Small intestine (tissue), 16 donors: Measurements from ENCODE around the gene PDE6A. TPM values are rescaled to one million over a fixed set of nuclear protein-coding genes. Genes with fewer than 3 reads are reported as not detected.

Experiments
- DNase-seq, 2 donors: peaks; one replicate each; pipeline versions ENCODE4 v3.0.0 to v3.0.0-alpha.2; 2013
- FAIRE-seq: peaks from 2 replicates; lab custom pipeline; 2012; peaks lifted over from hg19 to GRCh38; lab: Jason Lieb, UNC
- H3K27ac ChIP-seq, 3 donors: one replicate each; pipeline ENCODE4 v1.5.1; 2013; ENCODE audit warnings: low read length in 2 of 3, mild to moderate bottlenecking in 2 of 3, control low read depth in 1 of 3, inconsistent platforms in 1 of 3, low read depth in 1 of 3, moderate library complexity in 1 of 3
- H3K27me3 ChIP-seq, 3 donors: one replicate each; pipeline ENCODE4 v1.6.1; 2013; ENCODE audit warnings: low read length in 3 of 3, inconsistent platforms in 1 of 3; ENCODE audit not compliant: control insufficient read depth in 3 of 3, insufficient read depth in 3 of 3
- H3K36me3 ChIP-seq, 3 donors: one replicate each; pipeline ENCODE4 v1.6.1; 2013; ENCODE audit warnings: low read length in 3 of 3, inconsistent platforms in 1 of 3, low read depth in 1 of 3, mild to moderate bottlenecking in 1 of 3, moderate library complexity in 1 of 3; ENCODE audit not compliant: control insufficient read depth in 3 of 3, insufficient read depth in 2 of 3
- H3K4me1 ChIP-seq, 3 donors: one replicate each; pipeline ENCODE4 v1.6.1; 2013; ENCODE audit warnings: low read length in 2 of 3, inconsistent platforms in 1 of 3, low read depth in 1 of 3, mild to moderate bottlenecking in 1 of 3, moderate library complexity in 1 of 3; ENCODE audit not compliant: control insufficient read depth in 3 of 3, insufficient read depth in 2 of 3
- H3K4me3 ChIP-seq, 3 donors: one replicate each; pipeline ENCODE4 v1.5.1; 2013; ENCODE audit warnings: low read length in 3 of 3, control low read depth in 1 of 3, inconsistent platforms in 1 of 3, low read depth in 1 of 3, mild to moderate bottlenecking in 1 of 3, moderate library complexity in 1 of 3
- H3K9me3 ChIP-seq, 2 donors: one replicate each; pipeline ENCODE4 v1.6.1; 2013; ENCODE audit warnings: low read depth in 1 of 2, low read length in 1 of 2; ENCODE audit not compliant: control insufficient read depth in 2 of 2, insufficient read depth in 1 of 2
- WGBS, 3 donors: extraction: QIAGEN DNeasy Blood & Tissue Kit; methylation state at CpG; one replicate each; pipeline ENCODE4 v1.1.7; 2013; 5-methylcytosine and 5-hydroxymethylcytosine counted together
- long read RNA-seq, 10 donors: transcript quantifications; one replicate each; lab custom pipeline, GENCODE V29; 2026
- polyA plus RNA-seq, 4 donors: library from polyadenylated mRNA; stranded (reverse) in 3 of 4; unstranded in 1 of 4; fragments of 200-250 nt in 3 of 4; fragments of 120-200 nt in 1 of 4; gene quantifications; one replicate each; pipeline versions ENCODE4 v1.2.1 to v1.2.3, GENCODE V29; 2013
- donor health status: healthy with polysubstance abuse.
- donor health status: control.
- donor health status: control.
- donor health status: Bipolar disorder and iron deficiency.
- donor health status: healthy.

PDE6A gene
- polyA plus RNA-seq, result 1 to 10 TPM in 1 of 4 donors, under 1 TPM in 1, not detected in 2; 0.03 to 1.3 TPM
- long read RNA-seq, donor 1, result 0 reads
- long read RNA-seq, donor 2, result 0 reads
- long read RNA-seq, donor 3, result 0 reads
- long read RNA-seq, donor 4, result 0 reads
- long read RNA-seq, donor 5, result 0 reads
- long read RNA-seq, donor 6, result 0 reads
- long read RNA-seq, donor 7, partial matches to known transcripts, result 5 of 5 reads
- long read RNA-seq, donor 7, other reads (novel, unspliced or antisense), result 0 of 5 reads
- long read RNA-seq, donor 8, result 0 reads
- long read RNA-seq, donor 9, result 0 reads
- long read RNA-seq, donor 10, result 0 reads

DNA sequence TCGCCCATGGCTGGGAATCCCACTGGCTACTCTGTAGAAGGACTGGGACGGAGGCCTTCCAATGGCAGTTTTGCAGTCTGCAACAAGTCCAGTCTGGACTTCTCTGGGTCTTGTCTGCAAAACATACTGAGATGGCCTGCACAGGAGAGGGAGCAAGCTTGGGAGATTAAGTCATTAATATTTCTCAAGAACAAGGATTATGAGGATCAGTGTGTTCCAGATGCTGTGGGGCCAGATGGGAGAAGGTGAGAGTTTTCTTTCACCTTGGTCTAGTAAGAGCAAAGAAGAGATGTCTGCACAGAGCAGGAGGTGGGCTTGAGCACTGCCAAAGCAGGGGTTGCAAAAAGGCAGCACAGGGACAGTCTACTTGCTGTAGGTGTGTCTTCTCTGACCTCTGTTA, at the start of gene PDE6A:
Gene PDE6A (minus strand): TSS at position 128 of the 400 bp plus-strand sequence. CDS start 120 bp downstream, at position 8.
- Histone ChIP-seq H3K9me3 (no peaks in the 10 kb centered on the region), H3K4me1 (peaks cover 0 to 64% (median 0%) of the 10 kb centered on the region in 3 donors), H3K36me3 (no peaks in the 10 kb centered on the region), H3K4me3 (no peak within 1 kb of the TSS), H3K27me3 (no peaks in the 10 kb centered on the region), H3K27ac (peak within 1 kb of the TSS in 1 of 3 donors; percentile 86)
- FAIRE-seq, result no peak
- DNase-seq, result no peak
- 90 to 98% (median 96%) methylated on average over 2 of the region's 2 CpGs for WGBS, 3 donors

DNA sequence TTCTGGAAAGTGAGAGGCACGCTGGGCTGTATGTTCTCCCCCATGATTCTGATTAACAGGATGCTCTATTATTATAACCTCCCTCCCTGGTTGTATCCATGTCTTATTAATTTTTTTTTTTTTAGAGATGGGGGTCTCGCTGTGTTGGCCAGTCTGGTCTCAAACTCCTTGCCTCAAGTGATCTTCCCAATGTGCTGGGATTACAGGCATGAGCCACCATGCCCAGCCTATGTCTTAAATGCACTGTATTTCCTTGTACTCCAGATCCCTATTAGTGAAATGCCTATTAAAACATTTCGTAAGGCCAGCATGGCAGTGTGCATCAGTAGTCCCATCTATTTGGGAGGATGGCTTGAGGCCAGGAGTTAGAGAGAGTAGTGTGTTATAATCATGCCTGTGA, 48.9 kb upstream of the PDE6A start:
- Histone ChIP-seq H3K4me3 (no peak overlapping the region), H3K9me3 (no peaks in the 10 kb centered on the region), H3K27me3 (no peaks in the 10 kb centered on the region), H3K36me3 (peaks cover 0 to 10% (median 0%) of the 10 kb centered on the region in 3 donors), H3K4me1 (peaks cover 0 to 17% (median 0%) of the 10 kb centered on the region in 3 donors), H3K27ac (no peak overlapping the region)
- no peak for FAIRE-seq
- no peak for DNase-seq
- WGBS, 3 donors, result 93 to 96% (median 96%) methylated on average over 3 of the region's 3 CpGs

DNA sequence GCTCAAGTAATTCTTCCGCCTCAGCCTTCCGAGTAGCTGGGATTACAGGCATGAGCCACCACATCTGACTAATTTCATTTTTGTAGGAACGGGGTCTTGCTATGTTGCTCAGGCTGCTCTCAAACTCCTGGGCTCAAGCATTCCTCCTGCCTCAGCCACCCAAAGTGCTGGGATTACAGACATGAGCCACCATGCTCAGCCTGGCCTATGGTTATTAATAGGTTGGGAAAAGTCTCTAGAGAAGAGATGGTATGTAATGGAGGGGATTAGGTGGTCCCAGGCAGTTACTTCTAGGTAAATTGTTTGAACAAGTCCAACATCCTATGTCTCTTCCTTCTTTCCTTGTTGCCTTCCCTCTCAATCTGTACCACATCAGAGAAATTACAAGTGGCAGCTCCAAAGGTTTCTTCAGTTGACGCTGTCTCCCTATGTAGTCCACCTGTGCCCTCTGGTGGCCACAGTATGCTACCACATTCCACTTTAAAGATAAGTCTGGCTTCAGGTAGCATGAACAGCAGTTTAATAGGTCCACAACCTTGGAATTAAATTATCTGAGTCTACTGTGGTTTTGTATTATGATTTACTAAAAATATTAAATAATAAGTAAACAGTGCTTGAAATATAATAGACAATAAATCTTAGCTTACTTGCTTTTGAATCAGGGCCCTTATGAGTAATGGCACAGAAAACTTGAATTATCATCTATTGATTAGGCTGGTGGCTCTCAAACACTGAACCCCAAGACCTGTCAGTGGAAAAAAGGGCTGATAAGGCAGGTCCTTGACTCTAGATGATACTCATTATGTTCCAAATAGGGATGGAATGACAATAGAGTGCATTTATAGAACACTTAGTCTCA, 46.2 kb upstream of the PDE6A start:
- H3K36me3 ChIP-seq, result peaks cover 0 to 14% (median 0%) of the 10 kb centered on the region in 3 donors
- WGBS, 3 donors, result 61 to 68% (median 63%) methylated on average over 4 of the region's 4 CpGs
- no peaks in the 10 kb centered on the region for H3K9me3 ChIP-seq
- no peaks in the 10 kb centered on the region for H3K27me3 ChIP-seq
- FAIRE-seq, result peak; percentile 47
- no peak overlapping the region for H3K4me3 ChIP-seq
- peak; percentile 90 to 91 for DNase-seq
- no peak overlapping the region for H3K27ac ChIP-seq
- H3K4me1 ChIP-seq, result peaks cover 0 to 6% (median 0%) of the 10 kb centered on the region in 3 donors

DNA sequence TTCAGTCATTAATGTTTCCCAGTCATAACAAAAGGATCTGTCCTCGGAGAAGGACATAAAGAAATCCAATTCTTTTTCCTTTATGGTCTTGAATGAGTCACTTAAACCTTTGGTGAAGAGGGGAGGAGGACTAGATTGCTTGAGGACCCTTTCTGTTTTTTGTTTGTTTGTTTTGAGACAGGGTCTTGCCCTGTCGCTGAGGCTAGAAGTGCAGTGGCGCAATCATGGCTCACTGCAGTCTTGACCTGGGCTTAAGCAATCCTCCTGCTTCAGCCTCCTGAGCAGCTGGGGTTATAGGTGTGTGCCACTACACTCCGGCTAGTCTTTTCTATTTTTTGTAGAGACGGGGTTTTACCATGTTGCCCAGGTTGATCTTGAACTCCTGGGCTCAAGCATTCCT, 43.5 kb upstream of the PDE6A start:
- FAIRE-seq (no peak), DNase-seq (no peak)
- Histone ChIP-seq H3K9me3 (no peaks in the 10 kb centered on the region), H3K27ac (no peak overlapping the region), H3K4me3 (no peak overlapping the region), H3K27me3 (no peaks in the 10 kb centered on the region), H3K4me1 (no peaks in the 10 kb centered on the region), H3K36me3 (peaks cover 0 to 14% (median 6%) of the 10 kb centered on the region in 3 donors)
- 86 to 94% (median 90%) methylated on average over 5 of the region's 5 CpGs for WGBS, 3 donors

DNA sequence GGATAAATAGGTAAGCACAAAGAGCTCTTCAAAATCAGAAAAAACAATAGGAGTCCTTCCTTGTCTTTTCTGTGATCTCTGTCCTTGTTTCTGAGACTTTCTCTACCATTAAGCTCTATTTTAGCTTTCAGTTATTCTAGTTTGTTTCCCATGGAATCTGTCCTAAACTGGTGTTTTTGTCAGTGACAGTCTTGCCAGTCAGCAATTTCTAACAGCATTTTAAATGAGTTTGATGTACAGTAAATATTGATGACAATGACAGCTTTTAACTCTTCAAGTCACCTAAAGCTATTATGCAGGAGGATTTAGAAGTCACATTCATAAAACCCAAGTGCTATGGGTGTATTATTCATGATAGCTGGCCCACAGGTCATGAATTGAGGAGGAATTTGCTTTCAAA, 37.9 kb upstream of the PDE6A start:
- no peak for DNase-seq
- Histone ChIP-seq H3K36me3 (peaks cover 0 to 17% (median 11%) of the 10 kb centered on the region in 3 donors), H3K9me3 (no peaks in the 10 kb centered on the region), H3K27me3 (no peaks in the 10 kb centered on the region), H3K27ac (no peak overlapping the region), H3K4me1 (peaks cover 1 to 24% (median 3%) of the 10 kb centered on the region in 3 donors), H3K4me3 (no peak overlapping the region)
- no peak for FAIRE-seq

DNA sequence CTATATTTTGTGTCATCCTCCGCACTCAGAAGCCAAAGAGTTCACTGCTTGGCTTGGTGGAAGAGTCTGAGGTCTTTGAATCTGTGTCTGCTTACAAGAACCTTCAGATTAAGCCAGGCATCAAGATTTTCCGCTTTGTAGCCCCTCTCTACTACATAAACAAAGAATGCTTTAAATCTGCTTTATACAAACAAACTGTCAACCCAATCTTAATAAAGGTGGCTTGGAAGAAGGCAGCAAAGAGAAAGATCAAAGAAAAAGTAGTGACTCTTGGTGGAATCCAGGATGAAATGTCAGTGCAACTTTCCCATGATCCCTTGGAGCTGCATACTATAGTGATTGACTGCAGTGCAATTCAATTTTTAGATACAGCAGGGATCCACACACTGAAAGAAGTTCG, 36.6 kb upstream of the PDE6A start:
- FAIRE-seq, result no peak
- Histone ChIP-seq H3K36me3 (peaks cover 0 to 14% (median 13%) of the 10 kb centered on the region in 3 donors), H3K27me3 (no peaks in the 10 kb centered on the region), H3K4me3 (no peak overlapping the region), H3K4me1 (peaks cover 3 to 25% (median 4%) of the 10 kb centered on the region in 3 donors), H3K9me3 (no peaks in the 10 kb centered on the region), H3K27ac (no peak overlapping the region)
- DNase-seq, result no peak
- WGBS, 3 donors, result 75 to 97% (median 94%) methylated on average over 3 of the region's 3 CpGs

DNA sequence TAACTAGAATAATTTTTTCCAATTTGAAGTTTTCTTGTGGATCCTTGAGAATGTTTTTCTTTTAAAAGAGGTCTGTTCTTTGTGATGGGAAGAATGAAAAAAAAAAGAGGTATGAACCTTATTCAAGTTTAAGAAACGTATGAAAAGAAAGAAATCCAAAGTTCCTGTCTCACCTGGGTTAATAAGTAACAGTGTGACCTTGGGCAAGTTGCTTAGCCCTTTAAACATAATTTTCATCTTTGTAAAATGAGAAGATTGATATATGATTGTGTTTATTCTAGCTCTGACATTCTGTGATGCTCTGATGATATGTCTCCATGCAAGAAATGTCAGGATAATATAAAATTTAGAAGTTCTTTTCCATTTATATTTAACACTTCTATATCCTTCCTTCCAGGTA, 35.3 kb upstream of the PDE6A start:
- FAIRE-seq, result no peak
- H3K27ac ChIP-seq, result peak overlapping the region in 1 of 3 donors; percentile 7

GRCh38 chr5:149975409-149975808, 30.8 kb upstream of the PDE6A start:
- 57 to 63% (median 61%) methylated on average over 2 of the region's 2 CpGs for WGBS, 3 donors
- Histone ChIP-seq H3K27ac (no peak overlapping the region), H3K27me3 (no peaks in the 10 kb centered on the region), H3K9me3 (no peaks in the 10 kb centered on the region), H3K36me3 (peaks cover 0 to 19% (median 7%) of the 10 kb centered on the region in 3 donors), H3K4me1 (peaks cover 3 to 12% (median 8%) of the 10 kb centered on the region in 3 donors), H3K4me3 (no peak overlapping the region)
- FAIRE-seq (no peak), DNase-seq (no peak)

More for the DNA sequence above, 35.3 kb upstream of the PDE6A start:
- Histone ChIP-seq H3K4me3 (no peak overlapping the region), H3K27me3 (no peaks in the 10 kb centered on the region), H3K4me1 (peaks cover 3 to 27% (median 6%) of the 10 kb centered on the region in 3 donors), H3K36me3 (peaks cover 0 to 13% (median 12%) of the 10 kb centered on the region in 3 donors), H3K9me3 (no peaks in the 10 kb centered on the region)
- DNase-seq, result peak in 1 of 2 donors; percentile 31
- WGBS, 3 donors, result 5 to 65% (median 24%) methylated on average over 1 of the region's 1 CpG
